HL-60/S4 treated with retinoic acid at 250 ng/mL for 4 days and 3 days (cell line): ENCODE measurements around the gene DNAJB8.

ENCODE experiments used
- in situ Hi-C: fragments of 300-500 bp; cut with MboI; formaldehyde crosslinking; loops from 2 replicates; pipeline ENCODE4 v1.7.0; 2022; ENCODE audit warnings: low sequenced_read_pairs

Gene DNAJB8

DNA sequence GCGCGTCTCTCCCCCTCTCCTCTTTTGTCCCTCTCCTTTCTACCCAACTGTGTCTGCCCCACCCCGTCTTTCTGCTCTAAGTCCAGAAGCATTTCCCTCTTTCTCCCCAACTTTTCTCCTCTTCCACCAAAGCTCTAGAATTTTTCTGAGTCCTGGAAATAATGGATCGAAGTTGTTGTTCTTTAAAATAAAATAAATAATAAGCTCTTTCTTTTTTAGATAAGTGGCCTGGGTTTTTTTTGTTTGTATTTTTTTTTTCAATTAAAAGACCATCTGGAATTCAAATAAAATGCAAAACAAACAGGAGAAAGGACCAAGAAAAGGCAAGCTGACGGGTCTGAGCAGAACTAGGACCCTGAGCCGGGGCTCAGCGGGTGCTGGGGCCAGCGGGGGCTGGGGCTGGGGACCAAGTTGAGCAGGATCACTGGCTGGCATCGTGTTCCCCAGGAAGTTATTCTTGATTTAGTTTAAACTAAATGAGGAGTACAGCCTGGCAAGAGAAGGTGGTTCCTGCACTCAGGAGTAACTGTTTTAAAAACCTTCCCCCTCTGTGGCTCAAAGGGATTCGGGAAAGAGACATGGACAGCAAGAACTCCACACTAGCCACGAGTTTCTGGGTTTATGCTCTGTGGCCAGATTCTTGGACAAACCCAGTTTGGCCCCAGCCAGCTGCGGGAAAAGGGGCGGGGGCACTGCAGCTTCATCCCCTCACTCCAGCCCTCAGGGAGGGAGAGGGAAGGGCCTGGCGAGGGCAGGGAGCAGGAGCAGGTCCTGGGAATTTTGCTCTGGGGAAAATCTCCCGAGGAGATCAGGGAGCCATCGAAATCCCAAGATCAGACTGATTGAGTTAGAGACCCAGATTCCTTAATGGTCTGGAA lies 18.0 kb upstream of the DNAJB8 start:
- in situ Hi-C loops = no loop called here

DNA sequence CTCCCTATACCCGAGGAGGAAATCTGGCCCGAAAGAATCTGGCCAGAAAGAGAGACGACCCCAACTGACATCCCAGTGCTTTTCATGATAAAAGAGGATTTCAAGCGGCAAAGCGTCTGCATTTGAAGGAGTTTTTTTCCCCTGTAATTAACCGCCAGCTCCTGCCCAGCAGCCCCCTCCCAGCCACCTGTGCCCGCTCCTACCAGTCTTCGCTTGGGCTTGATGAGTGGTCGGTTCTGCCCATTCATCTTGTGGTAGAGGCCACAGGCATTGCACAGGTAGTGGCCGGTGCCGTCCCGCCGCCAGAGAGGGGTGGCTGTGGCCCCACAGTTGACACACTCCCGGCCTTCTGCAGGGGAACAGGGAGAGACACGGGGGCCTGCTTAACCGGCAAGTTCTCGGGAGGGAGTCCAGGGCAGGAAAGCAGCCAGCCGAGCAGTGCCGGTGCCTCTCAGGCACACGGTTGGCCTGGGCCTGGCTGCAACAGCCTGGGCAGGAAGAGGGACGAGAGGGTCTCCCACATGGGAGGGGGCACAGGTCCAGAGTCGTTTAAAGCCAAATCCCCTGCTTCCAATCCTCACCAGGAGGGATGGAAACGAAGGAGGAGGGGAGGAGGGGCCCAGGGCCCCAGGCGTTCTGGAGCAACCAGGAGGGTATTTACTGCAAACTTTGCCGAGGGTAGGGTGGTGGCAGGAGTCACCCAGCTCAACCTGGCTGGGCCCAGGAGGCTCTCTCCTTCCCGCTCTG lies 17.1 kb upstream of the DNAJB8 start:
- in situ Hi-C loops = no loop called here

DNA sequence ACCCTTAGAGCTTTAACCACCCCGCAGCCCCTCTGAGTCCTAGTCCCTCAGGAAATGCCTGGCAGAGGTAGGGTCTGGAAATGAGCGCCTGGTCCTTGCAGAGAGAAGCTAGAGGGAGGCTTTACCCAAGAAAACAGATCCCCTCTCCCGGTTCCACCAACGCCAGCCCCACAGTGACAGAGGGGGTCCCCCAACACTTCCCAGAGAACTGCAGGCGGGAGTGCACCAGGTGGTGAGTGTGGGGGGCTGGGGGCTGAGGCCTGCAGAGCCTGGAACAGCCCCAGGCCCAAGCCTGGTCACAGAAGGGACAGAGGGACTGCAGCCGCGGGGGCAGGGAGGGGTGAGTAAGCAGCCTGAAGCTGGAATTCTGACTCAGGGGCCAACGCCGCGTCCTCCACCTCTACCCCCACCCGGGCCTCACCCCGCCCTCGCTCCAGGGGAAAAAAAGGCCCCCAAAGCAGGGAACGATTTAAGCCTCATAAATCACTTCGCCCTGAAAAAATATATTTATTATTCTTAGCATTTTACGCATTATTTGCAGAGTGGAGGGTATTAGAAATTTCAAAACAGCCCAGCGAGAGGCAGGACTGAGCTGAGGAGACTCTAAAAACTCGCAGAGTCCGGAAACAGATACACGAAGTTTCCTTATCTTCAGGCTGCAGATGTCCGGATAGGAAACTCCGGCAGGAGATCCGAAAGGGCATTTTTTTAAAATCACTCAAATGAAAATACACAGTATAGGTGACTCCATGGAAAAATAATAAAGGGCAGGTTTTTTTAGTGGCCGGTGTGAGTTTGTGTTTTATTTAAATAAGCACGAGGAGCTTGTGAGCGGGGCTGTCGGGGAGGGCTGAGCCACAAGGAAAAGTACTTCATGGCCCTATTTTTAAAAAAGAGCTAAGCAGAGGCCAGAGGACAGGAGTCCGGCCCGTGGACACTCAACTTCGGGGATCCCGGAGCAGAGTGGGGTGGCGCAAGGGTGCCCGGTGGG lies 16.3 kb upstream of the DNAJB8 start:
- in situ Hi-C loops = no loop called here

- in situ Hi-C loops = no loop called here
Measured at GRCh38 chr3:128482175-128482574, 15.5 kb upstream of the DNAJB8 start.

DNA sequence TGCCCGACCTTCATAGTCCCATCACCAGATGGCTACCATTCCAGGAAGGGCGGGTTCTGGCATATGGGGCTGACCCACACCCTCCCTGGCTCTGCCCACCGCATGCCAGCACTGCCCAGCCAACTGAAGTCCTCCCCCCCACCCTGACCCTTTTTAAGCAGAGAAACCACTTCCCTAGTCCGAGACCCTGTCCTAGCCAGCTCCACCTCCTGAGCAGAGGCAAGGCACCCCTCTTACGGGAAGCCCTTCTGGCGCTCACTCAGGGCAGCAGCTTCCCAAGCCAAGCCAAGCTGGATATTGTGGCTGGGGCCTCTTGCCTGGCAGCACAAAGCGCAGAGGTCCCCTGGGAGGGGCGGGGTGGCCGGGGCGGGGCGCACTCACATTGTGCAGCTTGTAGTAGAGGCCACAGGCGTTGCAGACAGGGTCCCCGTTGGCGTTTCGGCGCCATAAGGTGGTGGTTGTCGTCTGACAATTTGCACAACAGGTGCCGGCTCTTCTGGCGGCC lies 14.8 kb upstream of the DNAJB8 start:
- in situ Hi-C loops = no loop called here

GRCh38 chr3:128480717-128481437 lies 14.2 kb upstream of the DNAJB8 start:
- in situ Hi-C loops = no loop called here

GRCh38 chr3:128480278-128480677 lies 13.6 kb upstream of the DNAJB8 start:
- in situ Hi-C loops = no loop called here

DNA sequence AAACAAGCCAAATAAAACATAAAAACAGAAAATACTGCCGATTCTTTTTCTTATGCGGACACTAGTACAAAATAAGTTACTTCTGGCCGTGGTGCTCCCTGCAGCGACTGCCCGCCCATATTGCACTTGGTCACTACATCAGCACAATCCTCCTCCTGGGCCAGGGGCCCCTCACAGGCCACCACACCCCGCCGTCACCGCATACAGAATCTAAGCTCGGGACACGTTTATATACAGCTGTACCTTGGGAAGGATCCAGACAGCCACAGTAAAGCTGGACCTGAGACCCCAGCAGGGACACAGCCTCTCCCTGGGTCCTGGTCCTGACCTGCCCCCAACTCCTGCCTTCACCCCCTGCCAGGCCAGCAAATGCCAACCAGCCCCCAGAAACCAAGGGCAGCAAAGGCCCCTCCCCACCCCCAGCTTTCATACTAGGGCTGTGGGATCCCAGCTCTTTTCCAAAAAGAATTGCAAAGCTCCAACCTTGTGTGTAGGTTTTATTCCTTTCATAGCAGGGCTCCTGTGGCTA lies 12.9 kb upstream of the DNAJB8 start:
- in situ Hi-C loops = no loop called here

GRCh38 chr3:128478576-128479506 lies 12.2 kb upstream of the DNAJB8 start:
- in situ Hi-C loops = no loop called here

- in situ Hi-C loops = no loop called here
Measured at GRCh38 chr3:128476659-128477058, 10.0 kb upstream of the DNAJB8 start.

DNA sequence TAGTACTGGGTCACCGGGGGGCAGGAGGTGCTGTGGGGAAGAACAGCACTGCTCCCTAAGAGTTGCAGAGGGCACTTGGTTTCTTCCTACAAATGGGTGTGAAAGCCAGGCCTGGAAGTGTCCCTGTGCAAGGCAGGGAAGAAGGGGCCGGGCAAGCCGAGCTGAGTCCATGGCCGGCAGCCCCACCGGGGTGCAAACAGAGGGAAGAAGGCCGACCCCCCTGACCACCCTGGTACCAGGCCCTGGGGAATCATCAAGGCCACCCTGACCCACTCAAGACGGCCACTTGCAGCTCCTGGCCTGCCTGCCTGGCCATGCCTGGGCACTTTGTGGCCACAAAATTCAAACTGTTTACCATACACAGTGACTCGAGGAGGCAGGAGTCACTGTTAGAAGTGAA lies 8.7 kb upstream of the DNAJB8 start:
- in situ Hi-C loops = no loop called here

DNA sequence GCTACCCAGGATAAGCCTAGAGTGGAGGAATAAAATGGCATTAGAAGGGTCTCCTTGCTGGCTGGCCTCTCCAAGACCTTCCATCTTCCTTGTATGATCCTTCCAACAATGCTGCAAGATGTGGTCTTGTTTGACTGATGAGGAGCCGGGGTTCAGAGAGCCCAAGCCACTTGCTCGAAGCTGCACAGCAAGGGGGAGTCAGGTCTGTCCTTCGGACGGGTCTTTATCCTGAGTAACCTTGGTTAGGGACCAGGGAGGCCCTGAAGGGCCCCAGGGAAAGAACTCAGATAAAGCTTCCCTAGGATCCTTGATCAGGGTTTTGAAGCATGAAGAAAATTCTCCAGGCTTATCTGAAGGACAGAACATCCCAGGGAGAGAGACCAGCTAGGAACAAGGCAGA lies 7.0 kb upstream of the DNAJB8 start:
- in situ Hi-C loops = no loop called here

GRCh38 chr3:128473180-128473519 lies 6.5 kb upstream of the DNAJB8 start:
- in situ Hi-C loops = no loop called here

- in situ Hi-C loops = no loop called here
Measured at GRCh38 chr3:128472449-128473179, 5.9 kb upstream of the DNAJB8 start.

GRCh38 chr3:128471720-128472119 lies 5.0 kb upstream of the DNAJB8 start:
- in situ Hi-C loops = no loop called here

DNA sequence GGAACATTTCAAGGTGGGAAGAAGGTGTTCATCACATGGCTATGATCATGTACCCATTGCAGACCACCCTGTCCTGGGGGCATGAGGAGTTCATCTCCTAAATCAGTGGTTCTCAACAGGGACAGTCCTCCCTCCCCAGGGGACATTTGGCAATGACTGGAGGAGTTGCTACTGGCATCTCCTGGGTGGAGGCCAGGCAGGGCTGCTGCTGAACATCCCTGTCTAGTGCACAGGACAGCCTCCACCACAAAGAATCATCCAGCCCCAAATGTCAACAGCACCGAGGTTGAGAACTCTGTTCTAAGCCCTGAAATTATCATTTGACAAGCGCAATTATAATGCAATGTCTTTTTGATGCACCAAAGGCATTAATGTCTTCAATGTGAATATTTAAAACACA lies 4.4 kb upstream of the DNAJB8 start:
- in situ Hi-C loops = no loop called here

DNA sequence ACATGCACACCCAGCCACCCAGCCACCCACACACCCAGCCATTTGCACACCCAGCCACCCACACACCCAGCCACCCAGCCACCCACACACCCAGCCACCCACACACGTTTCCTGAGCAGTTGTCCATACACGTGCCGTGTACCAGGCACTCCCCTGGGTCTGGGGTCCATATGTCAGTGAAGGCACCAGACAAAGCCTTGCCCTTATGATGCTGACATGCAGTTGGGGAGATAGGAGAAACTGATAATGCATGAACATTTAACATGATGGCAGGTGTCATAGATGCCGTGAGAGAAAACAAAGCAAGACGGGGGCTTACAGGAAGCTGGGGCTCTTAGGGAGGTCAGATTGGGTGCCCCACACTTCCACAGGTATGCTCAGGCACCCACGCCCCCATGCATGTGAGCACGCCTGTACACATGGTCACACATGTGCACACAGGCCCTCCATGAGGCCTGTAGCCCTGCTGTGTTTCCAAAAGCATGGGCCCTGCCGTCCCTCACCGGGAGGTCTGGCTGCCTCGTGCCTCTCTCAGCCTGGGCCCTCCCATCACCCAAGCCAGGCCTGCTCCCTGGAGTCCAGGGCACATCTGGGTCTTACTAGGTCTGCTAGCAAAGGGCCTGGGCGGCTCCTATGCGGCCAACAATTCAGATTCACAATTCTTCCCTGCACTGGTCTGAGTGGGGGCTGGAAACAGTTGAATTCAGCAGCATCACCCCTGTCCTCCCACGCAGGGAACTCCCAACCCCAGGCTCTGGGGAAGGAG lies 3.6 kb upstream of the DNAJB8 start:
- in situ Hi-C loops = no loop called here

- in situ Hi-C loops = no loop called here
Measured at GRCh38 chr3:128469556-128469955, 2.9 kb upstream of the DNAJB8 start.
